Kidney epithelial cell (primary cell): ENCODE results near the gene CGB7. TPM values are rescaled to one million over a fixed set of nuclear protein-coding genes. Genes with fewer than 3 reads are reported as not detected.
"Not testable (repeated sequence)": the region's sequence is repeated elsewhere in the genome, so short reads cannot be mapped to it uniquely, and the experiment has no call there.

ENCODE experiments used
- DNase-seq: peaks from one replicate; pipeline ENCODE4 v3.0.0-alpha.2; 2010; ENCODE audit warnings: low read depth
- H3K27me3 ChIP-seq: 2 replicates; pipeline ENCODE4 v1.6.0; 2011; ENCODE audit warnings: low read length; ENCODE audit not compliant: control insufficient read depth, insufficient read depth
- H3K36me3 ChIP-seq: 2 replicates; pipeline ENCODE4 v1.5.1; 2011; ENCODE audit warnings: low read length; ENCODE audit not compliant: control insufficient read depth, insufficient read depth
- H3K4me3 ChIP-seq: 2 replicates; pipeline ENCODE4 v1.5.1; 2011; ENCODE audit warnings: low read depth, mild to moderate bottlenecking, control low read depth, low read length
- CTCF ChIP-seq: IDR thresholded peaks from 2 replicates; pipeline ENCODE4 v1.5.1; 2011; ENCODE audit warnings: mild to moderate bottlenecking, moderate library complexity, low read length, control low read depth, inconsistent platforms; ENCODE audit not compliant: insufficient read depth, poor library complexity, severe bottlenecking
- total RNA-seq: library from RNA; depleted of rRNA; stranded (reverse); fragments of >200 nt; gene quantifications from 2 replicates; pipeline ENCODE4 v1.2.3, GENCODE V29; 2015

CGB7 gene
- total RNA-seq, 1 donor from 2014 or later = 5.5 TPM

DNA sequence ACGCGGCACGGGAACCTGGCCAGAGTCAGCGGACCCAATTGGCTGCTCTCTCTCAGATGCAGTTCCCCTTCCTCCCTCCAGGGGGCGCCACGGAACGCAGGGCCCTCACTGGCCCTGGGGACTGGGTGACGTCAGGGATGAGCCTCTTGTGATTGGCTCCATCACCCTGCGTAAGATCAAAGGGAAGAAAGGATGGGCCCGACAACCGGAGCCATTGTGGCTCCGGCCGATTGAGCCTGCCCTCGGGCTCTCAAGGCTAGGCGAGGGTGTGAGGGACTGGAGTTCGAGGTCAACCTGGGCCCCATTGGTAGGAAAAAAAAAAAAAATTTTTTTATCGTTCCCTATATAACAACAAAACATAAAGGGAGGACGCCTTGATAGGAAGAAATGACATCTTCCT is 20.7 kb downstream of the CGB7 start, which contains the start of gene CGB1:
Gene CGB1, minus strand, starts transcription at position 81 of the 400 bp plus-strand sequence. CDS start 184 bp downstream, outside the sequence.
- H3K27me3 ChIP-seq, DNase-seq, H3K4me3 ChIP-seq, H3K36me3 ChIP-seq: not testable (repeated sequence)
- peak; percentile 37 for TF ChIP-seq CTCF

GRCh38 chr19:49031642-49032301 is 25.8 kb downstream of the CGB7 start, which contains the start of gene CGB2:
Gene CGB2 (plus strand): TSS chr19:49031890. CDS start chr19:49032096, 206 bp downstream.
- DNase-seq, H3K4me3 ChIP-seq, H3K36me3 ChIP-seq, H3K27me3 ChIP-seq: not testable (repeated sequence)
- TF ChIP-seq CTCF = peak; percentile 43

DNA sequence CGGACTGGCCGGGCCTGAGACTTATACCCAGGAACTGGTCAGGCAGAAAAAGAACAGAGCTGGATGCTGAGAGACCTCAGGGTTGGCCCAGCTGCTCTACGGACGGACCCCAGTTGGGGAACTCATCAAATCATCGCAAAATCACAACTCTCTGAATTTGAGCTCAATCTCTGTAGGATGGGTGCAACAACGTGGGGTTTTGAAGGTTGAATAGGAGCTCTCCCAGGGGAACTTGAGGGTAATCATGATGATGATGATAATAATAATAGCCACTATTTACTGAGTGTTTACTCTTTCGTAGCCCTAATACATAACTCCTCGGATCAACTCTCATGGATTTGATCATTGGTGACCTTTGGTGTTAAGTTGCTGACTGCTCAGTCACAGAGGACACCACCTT is 27.2 kb downstream of the CGB7 start:
- H3K36me3 ChIP-seq, DNase-seq, H3K4me3 ChIP-seq, H3K27me3 ChIP-seq: not testable (repeated sequence)

- H3K4me3 ChIP-seq, DNase-seq, H3K27me3 ChIP-seq, H3K36me3 ChIP-seq: not testable (repeated sequence)
These were observed 27.8 kb downstream of the CGB7 start for GRCh38 chr19:49029749-49030148.

DNA sequence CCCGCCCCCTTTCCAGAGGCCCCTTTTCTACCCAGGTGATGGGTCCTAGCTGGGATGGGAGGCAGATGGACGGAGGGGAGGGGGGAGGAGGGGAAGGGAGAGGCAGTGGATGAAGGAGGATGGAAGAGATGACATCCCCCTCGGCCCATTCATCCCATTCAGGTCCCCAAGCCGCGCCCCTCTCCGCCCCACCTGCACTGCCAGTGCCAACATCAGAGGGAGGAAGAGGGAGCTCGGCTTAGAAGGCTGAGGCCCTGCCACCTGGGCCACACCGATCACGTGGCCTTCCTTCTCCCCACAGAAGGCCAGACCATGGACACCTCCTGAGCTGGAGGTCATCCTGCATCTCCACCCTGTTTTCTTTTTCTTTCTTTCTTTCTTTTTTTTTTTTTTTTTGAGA is 28.9 kb downstream of the CGB7 start:
- not testable (repeated sequence) for H3K36me3 ChIP-seq, DNase-seq, H3K4me3 ChIP-seq, H3K27me3 ChIP-seq

DNA sequence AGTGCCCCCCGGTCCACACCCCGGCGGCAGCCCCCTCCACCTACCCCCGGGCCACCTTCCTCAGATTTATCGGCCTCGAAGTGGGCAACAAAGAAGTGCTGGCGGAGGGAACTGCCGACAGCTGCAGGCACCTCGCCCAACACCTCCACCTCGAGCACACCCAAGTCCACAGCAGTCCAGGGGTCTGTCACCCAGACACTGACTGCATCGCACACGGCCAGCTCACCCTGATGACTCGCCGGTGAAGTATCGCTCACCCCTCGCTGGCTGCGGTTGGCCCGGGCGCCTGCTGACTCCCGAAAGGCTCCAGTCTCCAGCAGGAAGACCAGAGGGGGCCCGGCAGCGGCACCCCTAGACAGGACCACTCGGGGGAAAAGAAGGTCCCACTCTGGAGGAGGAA is 31.9 kb downstream of the CGB7 start:
- H3K27me3 ChIP-seq, H3K36me3 ChIP-seq, H3K4me3 ChIP-seq, DNase-seq: not testable (repeated sequence)

DNA sequence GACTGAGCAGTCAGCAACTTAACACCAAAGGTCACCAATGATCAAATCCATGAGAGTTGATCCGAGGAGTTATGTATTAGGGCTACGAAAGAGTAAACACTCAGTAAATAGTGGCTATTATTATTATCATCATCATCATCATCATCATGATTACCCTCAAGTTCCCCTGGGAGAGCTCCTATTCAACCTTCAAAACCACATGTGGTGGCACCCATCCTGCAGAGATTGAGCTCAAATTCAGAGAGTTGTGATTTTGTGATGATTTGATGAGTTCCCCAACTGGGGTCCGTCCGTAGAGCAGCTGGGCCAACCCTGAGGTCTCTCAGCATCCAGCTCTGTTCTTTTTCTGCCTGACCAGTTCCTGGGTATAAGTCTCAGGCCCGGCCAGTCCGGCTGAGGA is 32.5 kb downstream of the CGB7 start:
- not testable (repeated sequence) for H3K36me3 ChIP-seq, DNase-seq, H3K27me3 ChIP-seq, H3K4me3 ChIP-seq

DNA sequence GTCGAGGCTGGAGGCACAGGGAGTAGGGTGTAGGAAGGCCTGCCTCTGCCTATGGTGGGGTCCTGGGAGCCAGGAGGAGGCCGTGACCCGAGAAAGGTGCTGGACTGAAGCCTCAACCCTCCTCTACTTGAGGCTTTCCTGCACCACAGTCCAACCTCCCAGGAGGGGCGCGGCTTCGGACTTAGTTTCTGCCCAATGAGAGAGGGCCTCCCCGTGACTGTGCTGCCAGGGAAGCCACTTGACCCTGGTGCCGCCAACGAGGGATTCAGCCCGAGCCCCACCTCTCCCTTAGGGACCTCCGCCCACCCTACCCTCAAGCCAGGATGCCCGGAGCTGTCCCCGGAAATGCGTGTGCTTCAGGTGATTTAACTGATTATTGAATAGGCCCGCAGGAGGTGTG is 33.3 kb downstream of the CGB7 start, which contains the start of gene CGB3:
Gene CGB3, minus strand, starts transcription at position 101 of the 400 bp plus-strand sequence. CDS start 362 bp downstream, outside the sequence.
- not testable (repeated sequence) for H3K36me3 ChIP-seq, DNase-seq, H3K27me3 ChIP-seq, H3K4me3 ChIP-seq

DNA sequence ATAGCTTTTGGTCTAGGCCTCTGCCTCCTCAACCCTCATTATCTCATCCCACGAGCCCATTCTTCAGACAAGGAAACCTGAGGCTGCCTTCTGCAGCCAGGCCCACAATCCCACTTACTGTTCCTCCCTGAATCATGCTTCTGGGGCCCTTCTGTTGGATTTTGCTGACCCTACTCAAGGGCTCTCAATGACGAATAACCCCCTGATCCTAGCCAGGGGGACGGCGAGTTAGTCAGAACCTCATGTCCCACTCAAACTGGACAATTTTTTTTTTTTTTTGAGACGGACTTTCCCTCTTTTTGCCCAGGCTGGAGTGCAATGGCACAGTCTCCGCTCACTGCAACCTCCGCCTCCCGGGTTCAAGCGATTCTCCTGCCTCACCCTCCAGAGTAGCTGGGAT is 35.4 kb downstream of the CGB7 start:
- no peak for DNase-seq

More for the DNA sequence above, 35.4 kb downstream of the CGB7 start:
- Histone ChIP-seq H3K27me3 (no peaks in the 10 kb centered on the region), H3K4me3 (no peak overlapping the region), H3K36me3 (no peaks in the 10 kb centered on the region)
- no peak for TF ChIP-seq CTCF
